Heart left ventricle (tissue), 13 donors: ENCODE data around the gene C10orf120.

ENCODE experiments used
- POLR2A ChIP-seq, 2 donors: fragments of 450-650 bp; IDR thresholded peaks; one replicate each; pipeline ENCODE4 v1.6.1; 2017; ENCODE audit warnings: antibody characterized with exemption in 2 of 2, mild to moderate bottlenecking in 2 of 2, moderate library complexity in 2 of 2
- TF ChIP-seq, protein P1 (sequence below), 12 donors: fragments of 200-600 bp; sonication (generic) in 4 of 12; IDR thresholded peaks; one replicate each; pipeline versions ENCODE4 v1.5.0 to v1.8.0; 2018 to 2022; ENCODE audit warnings: antibody characterized with exemption in 12 of 12, mild to moderate bottlenecking in 5 of 12
- donor health status: ischemic (EF 13 %, LVEDD 7.1; RV severe dilation, severe dysfunction).
- donor health status: DM: no; HTN: yes; CAD: no.
- donor health status: DM: no; HTN: no; CAD: no.
- donor health status: ischemic (EF 25% LVEDD 6.9; RV normal size, moderate dysfunction).
- donor health status: ischemic (EF 25% LVEDD 5.7; RV mildly dilated, moderate dysfunction).
- donor health status: ischemic (EF 35%, LVEDD 5.7; RV mildly dilated, moderate dysfunction).
- donor health status: nonischemic (EF 11% LVEDD 7.7; RV severe dilation, severe dysfunction).
- donor health status: DM: yes; HTN: yes; CAD: no.
- donor health status: PGD.
- donor health status: ischemic (EF 29% LVEDD 5.4; RV normal size, mild dysfunction).
- donor health status: nonischemic (EF 23%, LVEDD 6.1; RV moderate dilation, normal function).

DNA sequence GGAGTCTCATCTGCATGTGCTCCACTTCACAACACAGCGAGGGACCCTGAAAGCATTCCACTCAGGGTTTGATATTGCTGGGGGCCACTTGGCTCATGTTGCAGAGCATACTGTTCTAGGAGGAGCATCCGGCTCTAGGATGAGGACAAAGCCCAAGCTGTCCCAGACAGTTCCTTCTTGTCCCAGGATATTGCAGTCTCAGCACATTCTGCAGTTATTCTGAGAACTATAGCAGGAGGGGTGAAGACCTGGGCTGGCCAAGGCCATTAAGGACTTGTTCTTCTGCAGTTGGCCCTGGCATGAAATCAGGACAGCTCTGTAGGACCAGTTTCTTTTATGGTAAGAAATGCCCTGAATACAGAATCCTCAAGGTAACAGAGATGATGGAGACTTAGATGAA, 48.9 kb upstream of the C10orf120 start:
- TF ChIP-seq, protein P1, sequence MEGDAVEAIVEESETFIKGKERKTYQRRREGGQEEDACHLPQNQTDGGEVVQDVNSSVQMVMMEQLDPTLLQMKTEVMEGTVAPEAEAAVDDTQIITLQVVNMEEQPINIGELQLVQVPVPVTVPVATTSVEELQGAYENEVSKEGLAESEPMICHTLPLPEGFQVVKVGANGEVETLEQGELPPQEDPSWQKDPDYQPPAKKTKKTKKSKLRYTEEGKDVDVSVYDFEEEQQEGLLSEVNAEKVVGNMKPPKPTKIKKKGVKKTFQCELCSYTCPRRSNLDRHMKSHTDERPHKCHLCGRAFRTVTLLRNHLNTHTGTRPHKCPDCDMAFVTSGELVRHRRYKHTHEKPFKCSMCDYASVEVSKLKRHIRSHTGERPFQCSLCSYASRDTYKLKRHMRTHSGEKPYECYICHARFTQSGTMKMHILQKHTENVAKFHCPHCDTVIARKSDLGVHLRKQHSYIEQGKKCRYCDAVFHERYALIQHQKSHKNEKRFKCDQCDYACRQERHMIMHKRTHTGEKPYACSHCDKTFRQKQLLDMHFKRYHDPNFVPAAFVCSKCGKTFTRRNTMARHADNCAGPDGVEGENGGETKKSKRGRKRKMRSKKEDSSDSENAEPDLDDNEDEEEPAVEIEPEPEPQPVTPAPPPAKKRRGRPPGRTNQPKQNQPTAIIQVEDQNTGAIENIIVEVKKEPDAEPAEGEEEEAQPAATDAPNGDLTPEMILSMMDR (IDR thresholded peaks at IDR 0.05): no peak
- no peak for TF ChIP-seq POLR2A (IDR thresholded peaks at IDR 0.05)
